SJCRH30 (cell line): ENCODE results near the gene ANLN. TPM values are rescaled to one million over a fixed set of nuclear protein-coding genes. Genes with fewer than 3 reads are reported as not detected.
"Not testable (repeated sequence)": the region's sequence is repeated elsewhere in the genome, so short reads cannot be mapped to it uniquely, and the experiment has no call there.

Experiments used
- DNase-seq, 2 experiments: peaks; one replicate each; pipeline ENCODE4 v3.0.0-alpha.2; 2015 to 2020
- H3K27ac ChIP-seq: fragments of 250-450 bp; sonication (Bioruptor Pico); 2 replicates; pipeline ENCODE4 v1.5.1; 2020; ENCODE audit warnings: mild to moderate bottlenecking, moderate library complexity
- H3K27me3 ChIP-seq: fragments of 250-450 bp; sonication (Bioruptor Pico); 2 replicates; pipeline ENCODE4 v1.5.1; 2020; ENCODE audit warnings: mild to moderate bottlenecking, moderate library complexity
- H3K36me3 ChIP-seq: fragments of 250-450 bp; sonication (Bioruptor Pico); 2 replicates; pipeline ENCODE4 v1.5.1; 2020; ENCODE audit warnings: mild to moderate bottlenecking, moderate library complexity
- H3K4me1 ChIP-seq: fragments of 250-450 bp; sonication (Bioruptor Pico); 2 replicates; pipeline ENCODE4 v1.5.1; 2020; ENCODE audit warnings: mild to moderate bottlenecking, moderate library complexity
- H3K4me3 ChIP-seq: fragments of 250-450 bp; sonication (Bioruptor Pico); 2 replicates; pipeline ENCODE4 v1.5.1; 2020; ENCODE audit warnings: mild to moderate bottlenecking, moderate library complexity
- H3K9me3 ChIP-seq: fragments of 250-450 bp; sonication (Bioruptor Pico); replicated peaks from 2 replicates; pipeline ENCODE4 v1.5.1; 2020; ENCODE audit warnings: mild to moderate bottlenecking, moderate library complexity
- total RNA-seq: library from RNA; depleted of rRNA; stranded (reverse); fragments of >200 nt; shearing (Covaris generic); gene quantifications from 2 replicates; pipeline ENCODE4 v1.2.3, GENCODE V29; 2014

The ANLN gene
- total RNA-seq, 1 experiment from 2014 or later, result 215 TPM

- no peaks in the 10 kb centered on the region for H3K9me3 ChIP-seq
- no peak overlapping the region for H3K27ac ChIP-seq
- no peaks in the 10 kb centered on the region for H3K36me3 ChIP-seq
- DNase-seq, result no peak
- H3K27me3 ChIP-seq, result no peaks in the 10 kb centered on the region
- H3K4me3 ChIP-seq, result peak overlapping the region; percentile 67
- no peaks in the 10 kb centered on the region for H3K4me1 ChIP-seq
Observed at GRCh38 chr7:36366005-36366717, 23.5 kb upstream of the ANLN start.

- Histone ChIP-seq H3K36me3 (no peaks in the 10 kb centered on the region), H3K4me1 (no peaks in the 10 kb centered on the region), H3K27me3 (no peaks in the 10 kb centered on the region), H3K9me3 (no peaks in the 10 kb centered on the region), H3K27ac (no peak overlapping the region), H3K4me3 (peak overlapping the region; percentile 67)
- peak; percentile 85 to 93 for DNase-seq
Observed at GRCh38 chr7:36366718-36367560, 22.7 kb upstream of the ANLN start.

DNA sequence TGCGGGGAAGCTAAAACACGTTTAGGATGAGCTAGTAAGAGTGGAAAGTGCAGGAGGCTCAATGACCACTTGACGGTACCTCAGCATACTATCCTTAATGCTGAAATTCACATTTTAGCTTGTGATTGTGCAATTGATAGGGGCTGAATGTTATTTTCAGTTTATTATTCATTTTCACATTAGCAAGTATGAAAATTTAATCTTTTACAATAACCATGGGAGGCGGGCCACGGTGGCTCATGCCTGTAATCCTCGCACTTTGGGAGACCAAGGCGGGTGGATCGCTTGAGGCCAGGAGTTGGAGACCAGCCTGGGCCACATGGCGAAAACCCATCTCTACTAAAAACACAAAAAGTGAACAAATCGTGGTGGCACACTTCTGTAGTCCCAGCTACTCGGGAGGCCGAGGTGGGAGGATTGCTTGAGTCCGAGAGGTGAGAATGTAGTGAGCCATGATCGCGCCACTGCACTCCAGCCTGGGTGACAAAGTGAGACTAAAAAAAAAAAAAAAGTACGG lies 22.0 kb upstream of the ANLN start:
- Histone ChIP-seq H3K27ac (no peak overlapping the region), H3K36me3 (no peaks in the 10 kb centered on the region), H3K4me3 (peak overlapping the region; percentile 67), H3K4me1 (no peaks in the 10 kb centered on the region), H3K27me3 (no peaks in the 10 kb centered on the region), H3K9me3 (no peaks in the 10 kb centered on the region)
- no peak for DNase-seq

- Histone ChIP-seq H3K27me3 (no peaks in the 10 kb centered on the region), H3K27ac (no peak overlapping the region), H3K4me1 (no peaks in the 10 kb centered on the region), H3K9me3 (no peaks in the 10 kb centered on the region), H3K36me3 (no peaks in the 10 kb centered on the region), H3K4me3 (no peak overlapping the region)
- no peak for DNase-seq
Observed at GRCh38 chr7:36368496-36368895, 21.2 kb upstream of the ANLN start.

- H3K9me3 ChIP-seq, result no peaks in the 10 kb centered on the region
- no peaks in the 10 kb centered on the region for H3K4me1 ChIP-seq
- H3K27ac ChIP-seq, result no peak overlapping the region
- no peak overlapping the region for H3K4me3 ChIP-seq
- DNase-seq, result no peak
- no peaks in the 10 kb centered on the region for H3K27me3 ChIP-seq
- no peaks in the 10 kb centered on the region for H3K36me3 ChIP-seq
Observed at GRCh38 chr7:36369171-36369570, 20.5 kb upstream of the ANLN start.

DNA sequence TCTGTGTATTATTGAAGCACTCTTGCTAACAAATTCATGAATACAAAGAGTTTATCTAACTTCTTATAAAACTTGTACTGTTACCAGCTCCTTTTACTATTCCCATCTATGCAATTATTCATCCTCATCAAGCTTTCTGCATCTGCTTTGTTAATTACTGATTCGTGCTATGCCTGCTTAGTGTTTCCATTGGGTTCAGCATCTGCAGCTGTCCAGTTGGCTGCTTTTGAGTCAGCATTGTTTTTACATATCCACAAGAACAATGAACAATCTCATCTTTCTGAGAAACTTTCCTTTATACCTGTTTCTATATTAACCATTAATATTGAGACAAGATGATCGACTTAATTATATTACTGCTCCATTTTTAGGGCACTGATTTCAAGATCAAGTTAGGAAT lies 19.6 kb upstream of the ANLN start:
- H3K27me3 ChIP-seq, result no peaks in the 10 kb centered on the region
- H3K9me3 ChIP-seq, result no peaks in the 10 kb centered on the region
- H3K27ac ChIP-seq, result no peak overlapping the region
- no peaks in the 10 kb centered on the region for H3K4me1 ChIP-seq
- no peaks in the 10 kb centered on the region for H3K36me3 ChIP-seq
- no peak for DNase-seq
- no peak overlapping the region for H3K4me3 ChIP-seq

DNA sequence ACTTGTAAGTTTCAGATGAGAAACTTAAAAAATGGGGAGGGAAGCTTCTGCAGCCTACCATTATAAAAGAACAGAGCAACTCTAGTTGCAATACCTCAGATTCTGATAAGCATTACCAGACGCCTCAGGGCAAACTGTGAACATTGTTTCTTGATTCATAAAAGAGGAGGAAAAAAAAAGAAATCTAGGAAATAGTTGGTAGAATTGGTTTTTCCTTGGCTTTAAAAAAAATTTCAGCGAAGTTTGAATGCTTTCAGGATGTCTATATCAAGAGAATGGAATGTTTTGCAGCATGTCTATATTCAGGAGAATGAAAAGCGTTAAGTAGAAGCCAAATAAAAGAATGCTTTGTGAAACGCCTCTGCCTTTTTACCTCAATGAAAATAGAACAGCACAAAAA lies 17.5 kb upstream of the ANLN start:
- no peak overlapping the region for H3K27ac ChIP-seq
- no peaks in the 10 kb centered on the region for H3K27me3 ChIP-seq
- H3K4me3 ChIP-seq, result no peak overlapping the region
- H3K9me3 ChIP-seq, result no peaks in the 10 kb centered on the region
- H3K4me1 ChIP-seq, result no peaks in the 10 kb centered on the region
- no peaks in the 10 kb centered on the region for H3K36me3 ChIP-seq
- DNase-seq, result no peak

DNA sequence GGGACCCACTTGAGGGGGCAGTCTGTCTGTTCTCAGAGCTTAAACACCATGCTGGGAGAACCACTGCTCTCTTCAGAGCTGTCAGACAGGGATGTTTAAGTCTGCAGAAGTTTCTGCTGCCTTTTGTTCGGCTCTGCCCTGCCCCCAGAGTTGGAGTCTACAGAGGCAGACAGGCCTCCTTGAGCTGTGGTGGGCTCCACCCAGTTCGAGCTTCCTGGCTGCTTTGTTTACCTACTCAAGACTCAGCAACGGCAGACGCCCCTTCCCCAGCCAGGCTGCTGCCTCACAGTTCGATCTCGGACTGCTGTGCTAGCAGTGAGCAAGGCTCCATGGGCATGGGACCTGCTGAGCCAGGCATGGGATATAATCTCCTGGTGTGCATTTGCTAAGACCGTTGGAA lies 11.1 kb upstream of the ANLN start:
- not testable (repeated sequence) for DNase-seq, H3K36me3 ChIP-seq, H3K9me3 ChIP-seq, H3K4me3 ChIP-seq, H3K27ac ChIP-seq, H3K27me3 ChIP-seq, H3K4me1 ChIP-seq

- Histone ChIP-seq H3K27ac (no peak overlapping the region), H3K9me3 (no peaks in the 10 kb centered on the region), H3K4me1 (no peaks in the 10 kb centered on the region), H3K36me3 (no peaks in the 10 kb centered on the region), H3K27me3 (no peaks in the 10 kb centered on the region), H3K4me3 (no peak overlapping the region)
- DNase-seq, result no peak
Observed at GRCh38 chr7:36379831-36380504, 9.7 kb upstream of the ANLN start.

- Histone ChIP-seq H3K4me1 (no peaks in the 10 kb centered on the region), H3K27me3 (no peaks in the 10 kb centered on the region), H3K4me3 (no peak overlapping the region), H3K36me3 (no peaks in the 10 kb centered on the region), H3K27ac (no peak overlapping the region), H3K9me3 (no peaks in the 10 kb centered on the region)
- no peak for DNase-seq
Observed at GRCh38 chr7:36381056-36381455, 8.6 kb upstream of the ANLN start.

DNA sequence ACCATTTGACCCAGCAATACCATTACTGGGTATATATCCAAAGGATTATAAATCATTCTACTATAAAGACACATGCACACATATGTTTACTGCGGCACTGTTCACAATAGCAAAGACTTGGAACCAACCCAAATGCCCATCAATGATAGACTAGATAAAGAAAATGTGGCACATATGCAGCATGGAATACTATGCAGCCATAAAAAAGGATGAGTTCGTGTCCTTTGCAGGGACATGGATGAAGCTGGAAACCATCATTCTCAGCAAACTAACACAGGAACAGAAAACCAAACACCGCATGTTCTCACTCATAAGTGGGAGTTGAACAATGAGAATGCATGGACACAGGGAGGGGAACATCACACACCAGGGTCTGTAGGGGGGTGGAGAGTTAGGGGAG lies 6.4 kb upstream of the ANLN start:
- not testable (repeated sequence) for H3K36me3 ChIP-seq, H3K27me3 ChIP-seq, H3K4me3 ChIP-seq, H3K9me3 ChIP-seq, DNase-seq, H3K27ac ChIP-seq, H3K4me1 ChIP-seq

GRCh38 chr7:36385646-36386045 lies 4.0 kb upstream of the ANLN start:
- not testable (repeated sequence) for H3K4me3 ChIP-seq, H3K36me3 ChIP-seq, H3K27me3 ChIP-seq, H3K27ac ChIP-seq, H3K9me3 ChIP-seq, H3K4me1 ChIP-seq, DNase-seq

GRCh38 chr7:36387435-36388231 lies 2.0 kb upstream of the ANLN start:
- Histone ChIP-seq H3K4me3 (no peak overlapping the region), H3K27me3 (no peaks in the 10 kb centered on the region), H3K27ac (no peak overlapping the region), H3K36me3 (peaks cover 4% of the 10 kb centered on the region; the same call in 1 of the 2 replicates), H3K9me3 (no peaks in the 10 kb centered on the region), H3K4me1 (peaks cover 4% of the 10 kb centered on the region; the same call in 1 of the 2 replicates)
- DNase-seq, result no peak

DNA sequence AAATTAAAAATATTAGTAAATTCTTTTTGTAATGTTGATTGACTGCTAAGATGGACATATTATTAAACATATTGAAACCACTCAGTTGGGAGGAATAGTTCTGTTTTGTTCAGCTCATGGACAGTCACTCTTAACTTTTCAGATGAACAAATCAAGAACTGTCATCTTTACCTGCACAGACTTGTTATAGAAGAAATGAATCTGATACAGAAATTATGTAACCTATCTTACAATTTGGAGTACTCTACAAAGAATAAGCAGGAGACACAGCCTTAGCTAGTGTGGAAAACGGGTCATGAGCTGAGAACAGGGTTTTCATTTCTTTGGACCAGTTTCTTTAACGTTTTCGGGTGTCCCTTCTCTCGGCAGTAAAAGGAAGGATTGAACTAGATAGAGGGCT lies 1.2 kb upstream of the ANLN start:
- Histone ChIP-seq H3K27me3 (no peaks in the 10 kb centered on the region), H3K9me3 (no peaks in the 10 kb centered on the region), H3K27ac (no peak overlapping the region), H3K36me3 (peaks cover 8% of the 10 kb centered on the region; the same call in 1 of the 2 replicates), H3K4me3 (no peak overlapping the region), H3K4me1 (peaks cover 8% of the 10 kb centered on the region)
- DNase-seq, result no peak
